Activated CD8-positive, alpha-beta memory T cell treated with anti-CD3 and anti-CD28 coated beads, Interleukin-2, amount 50 U/mL, for 1 hour (primary cell): ENCODE measurements around the gene NPM3.

Experiments used
- DNase-seq: peaks from one replicate; pipeline ENCODE4 v3.0.0-alpha.2; 2020; ENCODE audit errors: extremely low read depth

Gene NPM3

DNA sequence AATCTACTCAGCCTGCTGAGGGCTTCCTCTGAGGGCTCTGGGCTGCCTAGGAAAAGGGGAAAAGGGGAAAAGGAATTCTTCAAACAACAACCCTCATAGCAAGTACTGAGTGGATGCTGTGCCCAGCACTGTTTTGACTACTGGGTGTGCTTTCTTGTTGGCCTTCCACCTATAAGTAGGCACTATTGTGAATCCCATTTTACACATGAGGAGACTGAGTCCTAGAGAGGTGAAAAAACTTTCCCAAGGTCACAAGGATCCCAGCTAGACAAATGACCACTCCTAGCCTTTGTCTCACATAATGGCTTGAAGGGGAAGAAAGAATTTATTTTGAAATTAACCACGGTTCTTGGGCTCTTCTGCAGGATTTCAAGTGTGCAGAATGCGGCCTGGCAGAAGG is 24.4 kb downstream of the NPM3 start:
- no peak for DNase-seq

GRCh38 chr10:101752241-101752640 is 31.0 kb downstream of the NPM3 start:
- DNase-seq = no peak

DNA sequence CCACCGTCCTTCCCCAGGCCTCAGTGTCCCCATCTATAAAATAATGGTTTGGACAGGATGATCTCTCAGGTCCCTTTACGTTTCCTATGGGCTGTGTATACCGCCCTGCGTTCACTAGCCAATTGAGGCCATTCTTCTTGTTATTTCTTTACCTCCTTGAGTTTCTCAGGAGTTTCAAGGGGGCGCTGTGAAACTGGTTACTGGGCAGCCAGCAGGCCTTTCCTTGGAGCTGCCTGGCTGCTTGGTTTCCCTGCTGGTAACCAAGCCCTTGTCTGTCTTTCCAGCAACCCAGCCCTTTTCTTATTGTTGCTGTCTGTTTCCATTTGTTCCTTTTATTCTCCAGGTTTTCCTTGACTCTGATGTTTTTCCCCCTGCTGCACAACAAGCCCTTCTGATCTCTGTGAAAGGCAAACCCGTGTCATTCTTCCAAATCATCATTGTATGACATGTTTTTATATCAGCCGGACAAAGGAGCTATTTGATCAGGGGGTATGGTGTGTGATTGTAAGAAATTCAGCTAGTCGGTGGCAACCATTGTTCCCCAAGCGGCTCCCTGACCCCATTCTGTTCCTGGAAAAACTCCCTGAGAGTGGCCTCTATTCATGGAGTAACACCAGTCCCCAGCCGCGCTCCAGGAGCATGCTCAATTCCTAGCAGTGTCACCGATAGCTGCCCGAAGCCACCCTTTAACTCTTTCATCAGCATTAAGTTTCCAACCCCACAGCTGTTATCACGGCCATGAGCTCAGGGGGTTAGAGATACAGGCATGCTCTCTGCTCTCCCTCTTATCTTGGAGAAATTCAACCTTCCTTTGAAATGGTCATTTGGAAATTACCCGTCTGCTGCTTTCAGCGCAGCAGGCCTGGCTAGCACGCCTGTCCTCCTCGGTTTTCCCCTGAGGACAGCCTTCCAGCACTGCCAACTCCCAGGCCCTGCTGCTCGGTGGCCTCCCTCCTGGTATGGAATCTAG is 33.9 kb downstream of the NPM3 start:
- no peak for DNase-seq

DNA sequence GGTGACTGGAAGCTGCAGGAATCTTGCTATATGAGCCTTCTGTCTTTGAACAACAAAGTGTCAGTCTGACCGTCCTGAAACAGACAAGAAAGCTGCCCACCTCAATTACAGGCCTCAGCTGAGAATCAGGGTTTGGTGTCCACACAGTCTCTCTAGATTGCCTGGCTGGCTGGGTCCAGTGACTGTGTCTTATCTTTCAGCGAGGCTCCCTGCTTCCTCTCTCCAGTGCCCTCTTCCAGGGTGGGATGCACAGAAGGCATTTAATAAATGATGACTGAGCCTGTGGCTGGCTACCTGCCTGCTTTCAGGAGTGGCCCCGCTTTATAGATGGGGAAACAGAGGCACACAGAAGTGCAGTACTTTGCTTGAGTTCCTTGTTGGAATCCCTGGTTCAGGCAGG is 34.8 kb downstream of the NPM3 start:
- DNase-seq = no peak

GRCh38 chr10:101745074-101745696 is 38.1 kb downstream of the NPM3 start:
- no peak for DNase-seq

GRCh38 chr10:101744267-101744666 is 39.0 kb downstream of the NPM3 start:
- DNase-seq = no peak

DNA sequence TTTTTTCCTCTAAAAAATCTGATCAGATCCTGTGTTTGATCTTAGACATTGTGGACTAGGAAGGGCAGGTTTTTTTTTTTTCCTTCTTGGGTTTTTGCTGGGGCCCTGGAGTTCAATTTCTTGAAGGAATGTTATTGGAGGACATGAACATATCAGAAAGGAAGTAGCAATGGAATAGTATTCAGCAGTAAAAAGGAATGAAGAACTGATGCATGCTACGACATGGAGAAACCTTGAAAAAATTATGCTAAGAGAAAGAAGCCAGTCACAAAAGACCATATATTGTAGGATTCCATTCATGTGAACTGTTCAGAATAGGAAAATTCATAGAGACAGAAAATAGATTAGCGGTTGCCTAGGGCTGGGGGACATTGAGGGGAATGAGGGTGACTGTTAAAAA is 41.3 kb downstream of the NPM3 start:
- DNase-seq = no peak

GRCh38 chr10:101736666-101737065 is 46.6 kb downstream of the NPM3 start:
- DNase-seq = no peak

DNA sequence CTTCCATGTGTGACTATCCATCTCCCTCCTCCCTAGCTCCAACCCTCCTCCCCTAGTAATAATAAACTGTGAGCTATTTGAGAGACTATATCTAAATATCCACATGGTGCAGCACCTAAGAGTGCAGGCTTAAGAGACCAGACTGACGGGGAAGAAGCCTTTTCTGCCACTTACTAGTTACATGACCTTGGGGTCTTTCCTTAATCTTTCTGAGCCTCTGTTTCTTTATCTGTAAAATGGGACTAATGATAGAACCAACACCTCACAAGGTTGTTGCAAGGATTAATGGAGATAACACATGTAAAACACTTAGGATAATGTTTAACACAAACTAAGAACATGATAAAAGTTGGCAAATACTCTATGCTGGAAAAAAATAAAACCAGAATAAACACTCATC is 51.1 kb downstream of the NPM3 start:
- no peak for DNase-seq
